NCI-H345 treated with DMSO at 0.1 percent for 48 hours (cell line): ENCODE data around the gene KCNQ2.

Source experiments
- DNase-seq: peaks from one replicate; lab custom pipeline; 2025; ENCODE audit not compliant: unreplicated experiment; lab: John Stamatoyannopoulos, UW

The KCNQ2 gene

DNA sequence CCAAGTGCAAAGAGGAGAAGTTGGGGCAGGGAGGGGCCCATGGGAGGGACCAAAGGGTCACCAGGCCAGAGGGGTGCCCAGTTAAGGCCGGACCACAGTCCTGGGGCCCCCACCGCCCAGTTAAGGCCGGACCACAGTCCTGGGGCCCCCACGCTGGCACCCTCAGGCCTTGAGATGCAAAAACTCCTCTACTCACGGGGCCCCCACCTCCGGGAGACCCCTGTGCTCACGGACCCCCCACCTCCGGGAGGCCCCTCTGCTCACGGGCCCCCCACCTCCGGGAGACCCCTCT lies 16.9 kb downstream of the KCNQ2 start:
- no peak for DNase-seq

DNA sequence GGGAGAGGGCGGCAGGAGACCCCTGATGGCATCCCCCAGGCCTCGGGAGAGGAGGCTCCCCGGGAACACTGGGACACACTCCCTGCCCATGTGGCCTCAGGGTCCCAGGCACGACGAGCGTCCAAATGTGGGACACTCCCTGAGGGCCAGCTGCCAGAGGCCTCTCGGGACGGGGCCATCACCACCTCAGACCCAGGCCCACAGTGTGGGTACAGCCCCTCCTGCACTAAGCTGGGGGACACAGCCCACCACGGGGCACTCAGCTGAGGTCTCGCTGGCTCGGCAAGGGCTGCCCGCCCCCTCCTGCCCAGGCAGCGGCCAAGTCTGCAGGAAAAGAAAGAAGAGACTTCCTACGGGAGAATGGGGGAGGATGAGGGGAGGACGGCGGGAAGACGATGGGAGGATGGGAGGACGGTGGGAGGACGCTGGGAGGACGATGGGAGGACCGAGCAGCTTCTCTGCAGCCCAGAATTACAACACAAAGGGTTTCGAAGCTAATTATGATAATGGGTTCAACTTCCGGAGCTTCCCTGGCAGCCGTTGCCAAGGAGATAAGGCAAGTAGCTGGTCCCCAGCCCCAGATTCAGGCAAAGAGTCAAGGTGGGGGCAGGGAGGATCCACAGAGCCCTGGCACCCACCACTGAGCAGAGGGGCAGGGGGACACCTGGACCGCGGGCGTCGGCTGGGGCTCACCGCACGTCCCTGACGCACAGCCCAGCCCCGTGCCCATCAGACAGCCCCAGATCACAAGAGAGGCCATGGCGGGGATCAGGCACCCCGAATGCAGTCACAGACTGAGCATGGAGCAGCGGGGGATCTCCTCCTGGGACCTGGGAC lies 17.5 kb downstream of the KCNQ2 start:
- no peak for DNase-seq

GRCh38 chr20:63452821-63453523 lies 19.5 kb downstream of the KCNQ2 start:
- no peak for DNase-seq

- DNase-seq = no peak
Observed at GRCh38 chr20:63452341-63452740, 20.1 kb downstream of the KCNQ2 start.

DNA sequence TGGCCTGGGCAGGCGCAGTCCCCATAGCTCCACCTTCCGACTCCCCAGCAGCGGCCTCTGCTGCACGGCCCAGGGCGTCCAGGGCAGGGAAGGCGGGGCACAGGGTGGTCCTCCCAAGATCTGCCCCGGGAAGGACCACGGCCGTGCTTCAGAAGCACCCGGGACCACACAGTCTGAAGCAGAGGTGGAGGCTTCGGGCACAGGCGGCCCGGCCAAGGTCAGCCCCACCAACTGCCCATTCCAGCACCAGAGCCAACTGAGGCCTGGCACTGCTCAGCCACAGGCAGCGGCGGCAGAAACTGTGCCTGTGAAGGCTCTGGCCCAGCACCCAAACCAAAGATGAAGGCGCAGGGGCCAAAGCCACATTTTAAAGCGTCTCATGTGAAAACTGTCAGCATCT lies 20.6 kb downstream of the KCNQ2 start:
- DNase-seq = no peak

DNA sequence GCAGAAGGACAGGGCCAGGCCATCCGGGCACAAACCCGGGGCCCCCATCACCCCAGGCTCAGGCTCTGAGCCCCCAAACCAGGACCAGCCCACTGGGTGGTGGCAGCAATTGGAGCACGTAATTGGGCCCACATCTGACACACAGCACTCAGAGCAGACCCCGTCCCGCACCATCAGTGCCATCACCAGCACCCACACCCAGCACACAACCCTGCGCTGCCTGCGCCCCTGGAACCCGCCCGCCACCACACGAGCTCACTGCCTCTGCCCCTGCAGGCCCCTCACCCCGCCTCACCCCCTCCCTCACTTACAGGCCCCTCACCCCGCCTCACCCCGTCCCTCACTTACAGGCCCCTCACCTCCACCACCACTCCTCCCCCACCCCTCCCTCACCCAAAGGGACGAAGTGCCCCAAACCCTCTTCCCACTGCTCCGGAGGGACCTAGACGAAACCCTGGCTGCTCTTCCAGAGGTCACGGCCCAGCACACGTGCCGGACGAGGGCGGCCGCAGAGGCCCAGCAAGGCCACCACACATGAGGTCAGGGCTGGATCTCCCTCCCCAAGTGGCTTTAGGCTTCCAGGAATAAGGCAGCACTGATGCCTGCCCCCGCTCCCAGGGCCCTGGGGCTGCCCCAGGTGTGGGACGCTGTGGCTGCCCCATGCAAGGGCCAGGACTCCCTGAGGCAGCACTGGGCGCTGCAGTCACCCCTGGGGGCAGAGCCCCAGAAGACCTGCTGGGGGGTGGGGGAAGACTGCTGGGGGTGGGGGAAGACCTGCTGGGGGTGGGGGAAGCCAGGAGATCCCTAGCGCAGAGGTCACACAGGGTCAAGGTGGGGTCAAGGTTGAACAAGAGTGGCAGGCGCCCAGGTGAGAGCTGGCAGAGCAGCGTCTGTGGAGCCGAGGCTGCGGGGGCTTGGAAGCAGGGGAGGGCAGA lies 22.4 kb downstream of the KCNQ2 start:
- no peak for DNase-seq

DNA sequence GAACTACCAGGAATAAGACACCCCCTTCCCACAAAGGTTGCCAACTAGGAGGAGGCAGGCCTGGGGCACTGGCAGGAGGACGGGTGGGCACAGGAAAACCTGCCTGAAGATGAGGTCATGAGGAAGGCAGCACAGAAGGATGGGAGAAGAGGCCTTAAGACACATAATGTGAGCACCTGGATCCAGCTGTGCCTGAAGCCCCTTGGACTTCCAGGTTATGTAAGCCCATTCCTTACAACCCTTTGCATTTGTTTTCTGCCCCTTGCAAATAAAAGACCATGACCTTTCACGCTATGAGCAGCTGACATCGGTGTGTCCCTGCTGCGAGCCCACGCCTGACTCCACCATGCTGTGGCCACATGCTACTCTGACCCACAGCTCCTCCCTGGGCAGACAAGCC lies 23.4 kb downstream of the KCNQ2 start:
- no peak for DNase-seq

DNA sequence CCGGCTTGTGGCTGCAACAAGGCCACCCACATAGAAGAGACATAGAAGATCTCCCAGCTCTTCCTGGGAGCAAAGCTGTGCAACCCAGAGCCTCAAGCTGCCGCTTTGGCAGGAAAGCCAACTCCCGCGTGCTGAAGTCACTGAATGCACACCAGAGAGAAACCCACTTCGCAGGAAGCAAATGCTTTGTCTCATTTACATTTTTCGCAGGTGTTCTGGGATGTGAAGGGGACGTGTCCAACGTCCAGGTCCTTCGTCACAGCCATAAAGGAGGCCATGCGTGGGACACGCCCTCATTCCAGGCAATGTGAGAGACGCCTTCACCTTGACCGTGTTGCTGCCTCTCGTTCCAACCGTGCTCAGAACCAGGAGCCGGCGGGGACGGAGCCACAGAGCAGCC lies 24.4 kb downstream of the KCNQ2 start:
- no peak for DNase-seq

GRCh38 chr20:63447320-63447719 lies 25.1 kb downstream of the KCNQ2 start:
- no peak for DNase-seq

- no peak for DNase-seq
Observed at GRCh38 chr20:63446216-63447024, 26.0 kb downstream of the KCNQ2 start.

GRCh38 chr20:63445075-63445734 lies 27.2 kb downstream of the KCNQ2 start:
- no peak for DNase-seq

GRCh38 chr20:63444548-63444947 lies 27.9 kb downstream of the KCNQ2 start:
- DNase-seq = no peak

- DNase-seq = no peak
Observed at GRCh38 chr20:63443606-63444395, 28.7 kb downstream of the KCNQ2 start.

DNA sequence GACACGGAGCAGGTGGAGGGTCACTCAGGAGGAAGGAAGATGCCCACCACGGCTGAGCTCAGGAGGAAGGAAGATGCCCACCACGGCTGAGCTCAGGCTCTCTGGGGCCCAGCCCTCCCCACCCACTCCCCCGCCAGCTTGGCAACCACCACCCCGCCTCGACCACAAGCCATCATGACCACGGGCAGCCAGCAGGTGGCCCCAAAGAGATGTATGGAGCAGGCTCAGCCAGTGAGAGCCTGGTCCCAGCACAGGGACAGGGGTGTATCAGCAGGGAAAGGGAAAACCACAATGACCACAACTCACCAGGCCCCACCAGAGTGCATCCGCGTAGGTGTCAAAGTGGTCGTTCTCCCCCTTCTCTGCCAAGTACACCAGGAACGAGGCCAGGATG lies 30.4 kb downstream of the KCNQ2 start:
- DNase-seq = no peak

DNA sequence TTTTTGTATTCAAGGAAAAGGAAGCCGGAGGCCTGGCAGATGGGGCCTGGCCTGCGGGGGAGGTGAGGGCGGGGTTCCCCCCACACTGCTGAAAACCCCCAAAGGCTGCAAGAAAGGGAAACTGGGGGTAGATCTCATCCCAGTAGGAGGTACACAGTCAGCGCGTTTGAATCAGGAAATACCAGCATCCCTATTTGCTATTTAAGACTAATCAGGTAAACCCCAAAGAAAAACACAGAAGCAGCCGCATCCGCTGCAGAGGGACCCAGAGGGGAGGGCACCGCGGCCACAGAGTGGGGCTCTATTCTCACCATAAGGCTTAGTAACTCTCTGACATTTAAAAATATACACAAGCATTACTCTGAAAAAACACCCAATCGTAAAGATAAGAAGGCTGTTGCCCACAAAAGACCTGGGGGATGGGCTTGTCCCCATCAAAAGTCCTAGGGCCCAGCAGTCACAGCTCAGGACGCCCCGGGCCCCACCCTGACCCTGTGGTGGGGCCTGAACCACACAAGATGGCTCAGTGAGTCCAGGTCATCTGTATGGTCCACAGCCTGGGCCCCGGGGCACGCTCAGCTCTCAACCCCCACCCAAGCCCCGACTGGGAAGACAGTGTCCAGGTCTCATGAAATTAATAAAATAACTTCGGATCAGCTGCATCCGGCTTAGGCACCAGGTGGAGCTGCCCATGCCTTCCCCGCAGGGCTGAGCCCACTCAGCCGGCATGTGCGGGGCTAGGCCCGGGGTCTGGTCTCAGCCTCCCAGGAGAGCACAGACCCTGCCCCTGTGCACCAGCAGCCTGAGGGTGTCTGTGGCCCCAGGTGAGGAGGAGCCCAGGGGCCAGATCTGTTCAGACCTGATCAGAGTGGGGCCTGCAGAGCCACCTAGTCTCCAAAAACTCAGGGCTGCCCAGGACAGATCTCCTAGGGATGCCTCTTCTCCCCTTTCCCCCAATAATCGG lies 31.0 kb downstream of the KCNQ2 start:
- DNase-seq = no peak

DNA sequence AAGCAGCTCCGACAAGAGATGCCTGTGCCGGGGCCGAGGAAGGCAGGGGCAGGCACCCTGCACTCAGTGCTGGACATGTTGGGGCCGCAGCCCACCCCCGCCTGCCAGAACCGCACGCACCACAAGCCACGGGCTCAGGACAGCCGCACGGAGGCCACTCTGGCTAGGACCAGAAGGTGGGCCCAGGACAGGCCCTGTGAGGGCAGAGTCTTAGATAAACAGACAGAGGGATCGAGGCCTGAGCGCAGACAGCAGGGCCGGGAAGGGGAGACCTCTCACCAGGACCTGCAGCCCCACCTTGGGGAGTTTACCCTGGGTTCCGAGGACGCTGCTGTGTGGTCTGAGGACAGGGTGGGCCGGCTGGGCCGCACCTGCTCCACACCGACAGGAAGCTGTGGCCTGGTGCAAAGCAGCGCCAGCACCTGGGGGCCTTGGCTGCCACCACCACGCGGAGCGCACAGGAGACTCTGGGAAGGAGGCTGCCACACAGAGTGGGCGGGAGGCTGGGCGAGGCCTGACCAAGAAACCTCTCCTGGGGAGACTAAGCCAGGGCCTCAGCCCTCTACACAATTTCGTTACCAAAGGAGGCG lies 32.0 kb downstream of the KCNQ2 start:
- no peak for DNase-seq

GRCh38 chr20:63439866-63440265 lies 32.6 kb downstream of the KCNQ2 start:
- no peak for DNase-seq

GRCh38 chr20:63438121-63438520 lies 34.3 kb downstream of the KCNQ2 start:
- DNase-seq = no peak
